ENCODE data around the gene TOR2A. TPM values are rescaled to one million over a fixed set of nuclear protein-coding genes. Genes with fewer than 3 reads are reported as not detected.

Gene TOR2A
- total RNA-seq, 1 donor, result 4.7 TPM

DNA sequence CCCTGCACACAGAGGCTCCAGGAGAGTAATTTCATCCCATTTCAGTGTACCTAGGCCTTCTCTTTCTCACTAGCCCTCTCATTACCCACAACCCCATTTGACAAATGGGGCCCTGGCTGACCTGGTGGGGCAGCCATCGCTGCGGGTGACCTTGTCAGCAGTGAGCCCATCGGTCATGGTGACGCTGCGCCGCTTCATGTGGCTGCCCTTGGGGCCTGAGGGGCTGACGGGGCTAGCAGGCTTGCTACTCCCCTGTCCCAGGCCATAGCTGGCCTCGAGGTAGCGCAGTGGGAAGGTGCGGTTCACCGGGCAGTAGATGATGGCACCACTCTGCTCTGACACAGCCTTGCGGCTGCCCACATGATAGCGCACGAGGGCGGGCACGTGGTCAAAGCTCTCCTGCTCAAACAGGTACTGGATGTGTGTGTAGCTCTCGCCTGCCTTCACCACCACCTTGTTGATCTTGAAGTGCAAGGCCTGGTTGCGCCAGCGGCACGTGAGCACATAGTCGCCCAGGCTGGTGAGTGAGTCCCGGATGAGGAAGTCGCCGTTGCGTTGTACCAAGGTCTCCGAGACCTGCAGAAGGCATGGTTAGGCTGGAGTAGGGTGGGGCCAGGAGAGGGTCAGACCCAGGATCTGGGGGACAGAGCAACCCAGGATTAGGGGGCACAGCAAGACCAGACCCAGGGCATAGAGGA lies 14.1 kb upstream of the TOR2A start:
- Histone ChIP-seq H4K20me1 (ENCODE audit: insufficient read depth, low read length) (no peaks in the 10 kb centered on the region), H3K27ac (ENCODE audit: low read depth, low read length) (no peak overlapping the region), H3K79me2 (ENCODE audit: insufficient read depth, low read length) (no peaks in the 10 kb centered on the region), H3K4me3 (ENCODE audit: insufficient read depth, low read length) (no peak overlapping the region), H3K4me1 (ENCODE audit: insufficient read depth, low read length) (no peaks in the 10 kb centered on the region), H2AFZ (ENCODE audit: low read length) (no peak overlapping the region), H3K4me2 (ENCODE audit: insufficient read depth, low read length) (no peak overlapping the region), H3K36me3 (ENCODE audit: insufficient read depth, low read length) (no peaks in the 10 kb centered on the region), H3K9me3 (ENCODE audit: low read depth, low read length) (no peaks in the 10 kb centered on the region), H3K27me3 (ENCODE audit: insufficient read depth, low read length) (peaks cover 16% of the 10 kb centered on the region)
- TF ChIP-seq, protein P1, sequence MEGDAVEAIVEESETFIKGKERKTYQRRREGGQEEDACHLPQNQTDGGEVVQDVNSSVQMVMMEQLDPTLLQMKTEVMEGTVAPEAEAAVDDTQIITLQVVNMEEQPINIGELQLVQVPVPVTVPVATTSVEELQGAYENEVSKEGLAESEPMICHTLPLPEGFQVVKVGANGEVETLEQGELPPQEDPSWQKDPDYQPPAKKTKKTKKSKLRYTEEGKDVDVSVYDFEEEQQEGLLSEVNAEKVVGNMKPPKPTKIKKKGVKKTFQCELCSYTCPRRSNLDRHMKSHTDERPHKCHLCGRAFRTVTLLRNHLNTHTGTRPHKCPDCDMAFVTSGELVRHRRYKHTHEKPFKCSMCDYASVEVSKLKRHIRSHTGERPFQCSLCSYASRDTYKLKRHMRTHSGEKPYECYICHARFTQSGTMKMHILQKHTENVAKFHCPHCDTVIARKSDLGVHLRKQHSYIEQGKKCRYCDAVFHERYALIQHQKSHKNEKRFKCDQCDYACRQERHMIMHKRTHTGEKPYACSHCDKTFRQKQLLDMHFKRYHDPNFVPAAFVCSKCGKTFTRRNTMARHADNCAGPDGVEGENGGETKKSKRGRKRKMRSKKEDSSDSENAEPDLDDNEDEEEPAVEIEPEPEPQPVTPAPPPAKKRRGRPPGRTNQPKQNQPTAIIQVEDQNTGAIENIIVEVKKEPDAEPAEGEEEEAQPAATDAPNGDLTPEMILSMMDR (IDR thresholded peaks at IDR 0.05; ENCODE audit: extremely low read depth, low read depth, low read length), result no peak
- DNase-seq (ENCODE audit: insufficient read length, low spot score, missing footprints), result peak; percentile 47

DNA sequence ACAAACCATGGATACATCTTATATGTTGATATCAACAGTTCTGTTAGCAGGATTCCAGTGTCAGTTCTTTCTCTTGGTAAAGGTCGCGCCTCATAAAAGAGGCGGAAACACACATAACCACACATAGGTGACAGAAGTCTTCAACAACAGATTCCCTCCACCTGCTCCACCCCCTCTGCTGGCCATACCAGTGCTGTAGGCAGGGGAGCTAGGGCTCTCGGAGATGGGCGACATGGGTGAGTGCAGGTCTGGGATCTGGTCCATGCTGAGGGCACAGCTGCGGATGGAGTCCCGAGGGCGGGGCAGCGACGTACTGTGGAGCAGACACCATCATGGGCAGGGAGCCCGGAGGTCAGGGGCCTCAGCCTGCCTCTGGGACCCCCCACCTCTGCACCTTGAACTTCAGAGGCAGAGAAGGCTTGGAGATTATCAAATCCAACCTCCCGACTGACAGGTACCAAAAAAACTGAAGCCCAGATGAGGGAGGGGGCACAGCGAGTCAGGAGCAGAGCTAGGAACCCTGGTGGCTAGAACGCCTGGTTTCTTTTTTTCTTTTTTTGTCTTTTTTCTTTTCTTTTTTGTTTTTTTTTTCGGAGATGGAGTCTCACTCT lies 12.0 kb upstream of the TOR2A start:
- TF ChIP-seq, protein P1 (IDR thresholded peaks at IDR 0.05; ENCODE audit: extremely low read depth, low read depth, low read length), result no peak
- Histone ChIP-seq H2AFZ (ENCODE audit: low read length) (no peak overlapping the region), H3K36me3 (ENCODE audit: insufficient read depth, low read length) (no peaks in the 10 kb centered on the region), H3K27me3 (ENCODE audit: insufficient read depth, low read length) (no peaks in the 10 kb centered on the region), H3K4me1 (ENCODE audit: insufficient read depth, low read length) (no peaks in the 10 kb centered on the region), H3K9me3 (ENCODE audit: low read depth, low read length) (no peaks in the 10 kb centered on the region), H3K4me3 (ENCODE audit: insufficient read depth, low read length) (no peak overlapping the region), H3K4me2 (ENCODE audit: insufficient read depth, low read length) (no peak overlapping the region), H3K27ac (ENCODE audit: low read depth, low read length) (no peak overlapping the region), H3K79me2 (ENCODE audit: insufficient read depth, low read length) (no peaks in the 10 kb centered on the region), H4K20me1 (ENCODE audit: insufficient read depth, low read length) (no peaks in the 10 kb centered on the region)
- DNase-seq (ENCODE audit: insufficient read length, low spot score, missing footprints), result no peak

DNA sequence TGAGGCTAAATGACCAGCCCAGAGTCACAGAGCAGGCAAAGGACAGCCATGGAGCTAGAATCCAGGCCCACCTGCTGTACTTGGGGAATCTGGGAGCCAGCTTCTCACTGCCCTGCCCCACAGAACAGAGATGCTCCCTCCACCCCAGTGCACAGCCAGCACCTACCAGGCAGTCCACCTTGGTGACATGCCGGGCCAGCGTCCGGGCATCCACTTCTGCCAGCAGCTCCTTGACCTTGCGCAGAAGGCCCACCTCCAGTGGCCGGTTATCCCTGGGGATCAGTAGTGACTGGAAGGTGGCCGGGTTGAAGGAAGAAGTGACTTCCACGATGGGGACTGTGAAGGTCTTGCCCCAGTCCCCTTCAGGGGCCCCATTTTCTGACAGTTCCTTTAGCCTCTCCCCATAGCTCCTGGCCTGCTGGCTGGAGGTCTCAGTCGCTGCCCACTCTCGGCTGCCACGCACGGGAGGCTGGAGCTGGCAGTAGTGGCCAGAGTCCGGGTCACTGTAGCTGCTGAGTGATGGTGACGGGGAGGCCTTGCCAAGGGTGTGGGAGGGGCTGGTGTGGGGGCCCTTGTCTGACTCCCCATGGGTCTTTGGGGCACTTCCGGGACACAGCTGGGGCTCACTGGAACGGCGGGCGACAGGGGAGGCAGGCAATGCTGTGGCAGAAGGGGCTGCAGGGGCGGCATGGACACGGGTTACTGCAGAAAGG lies 9.5 kb upstream of the TOR2A start:
- Histone ChIP-seq H3K4me3 (ENCODE audit: insufficient read depth, low read length) (no peak overlapping the region), H3K27ac (ENCODE audit: low read depth, low read length) (no peak overlapping the region), H3K4me2 (ENCODE audit: insufficient read depth, low read length) (no peak overlapping the region), H4K20me1 (ENCODE audit: insufficient read depth, low read length) (no peaks in the 10 kb centered on the region), H3K9me3 (ENCODE audit: low read depth, low read length) (no peaks in the 10 kb centered on the region), H3K27me3 (ENCODE audit: insufficient read depth, low read length) (no peaks in the 10 kb centered on the region), H3K4me1 (ENCODE audit: insufficient read depth, low read length) (peaks cover 8% of the 10 kb centered on the region), H3K79me2 (ENCODE audit: insufficient read depth, low read length) (no peaks in the 10 kb centered on the region), H3K36me3 (ENCODE audit: insufficient read depth, low read length) (no peaks in the 10 kb centered on the region), H2AFZ (ENCODE audit: low read length) (no peak overlapping the region)
- no peak for DNase-seq (ENCODE audit: insufficient read length, low spot score, missing footprints)
- TF ChIP-seq, protein P1 (IDR thresholded peaks at IDR 0.05; ENCODE audit: extremely low read depth, low read depth, low read length), result no peak

Data from osteoblast (primary cell).